ENCODE results near the gene FZR1. TPM values are rescaled to one million over a fixed set of nuclear protein-coding genes. Genes with fewer than 3 reads are reported as not detected.

The FZR1 gene
- total and polyA plus RNA-seq, 9 of the 15 experiments (the other 6 are each of a cell fraction or from before 2014, with no cell fraction given), result 0.18 to 48.0 (median 22.2) TPM

DNA sequence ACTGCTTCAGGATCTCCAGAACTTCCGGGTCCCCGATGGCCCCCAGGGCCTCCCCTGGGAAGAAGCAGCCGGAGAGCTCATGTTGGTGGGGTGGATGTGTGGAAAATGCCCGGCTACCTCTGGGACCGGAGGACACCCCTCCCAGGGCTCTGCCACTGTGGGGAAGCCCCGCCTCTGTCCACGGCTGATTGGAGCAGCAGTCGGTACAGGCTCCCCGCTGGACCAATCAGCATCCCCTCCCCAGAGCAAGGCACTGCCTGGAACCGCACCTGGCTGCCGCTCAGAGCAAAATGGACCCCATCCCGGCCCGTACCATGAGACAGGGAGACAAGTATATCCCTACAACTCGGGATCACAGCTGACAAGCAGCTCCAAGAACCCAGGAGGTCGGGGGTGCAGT lies 12.1 kb upstream of the FZR1 start (continued):
- TF ChIP-seq BACH1 (tag; IDR thresholded peaks at IDR 0.05), result no peak
- TF ChIP-seq ZNF384 (IDR thresholded peaks at IDR 0.05; ENCODE audit: low read depth, low read length), result no peak
- peak; percentile 64 for TF ChIP-seq NFYB (IDR thresholded peaks at IDR 0.05; ENCODE audit: extremely low read depth, insufficient read length)
- TF ChIP-seq, protein P1, sequence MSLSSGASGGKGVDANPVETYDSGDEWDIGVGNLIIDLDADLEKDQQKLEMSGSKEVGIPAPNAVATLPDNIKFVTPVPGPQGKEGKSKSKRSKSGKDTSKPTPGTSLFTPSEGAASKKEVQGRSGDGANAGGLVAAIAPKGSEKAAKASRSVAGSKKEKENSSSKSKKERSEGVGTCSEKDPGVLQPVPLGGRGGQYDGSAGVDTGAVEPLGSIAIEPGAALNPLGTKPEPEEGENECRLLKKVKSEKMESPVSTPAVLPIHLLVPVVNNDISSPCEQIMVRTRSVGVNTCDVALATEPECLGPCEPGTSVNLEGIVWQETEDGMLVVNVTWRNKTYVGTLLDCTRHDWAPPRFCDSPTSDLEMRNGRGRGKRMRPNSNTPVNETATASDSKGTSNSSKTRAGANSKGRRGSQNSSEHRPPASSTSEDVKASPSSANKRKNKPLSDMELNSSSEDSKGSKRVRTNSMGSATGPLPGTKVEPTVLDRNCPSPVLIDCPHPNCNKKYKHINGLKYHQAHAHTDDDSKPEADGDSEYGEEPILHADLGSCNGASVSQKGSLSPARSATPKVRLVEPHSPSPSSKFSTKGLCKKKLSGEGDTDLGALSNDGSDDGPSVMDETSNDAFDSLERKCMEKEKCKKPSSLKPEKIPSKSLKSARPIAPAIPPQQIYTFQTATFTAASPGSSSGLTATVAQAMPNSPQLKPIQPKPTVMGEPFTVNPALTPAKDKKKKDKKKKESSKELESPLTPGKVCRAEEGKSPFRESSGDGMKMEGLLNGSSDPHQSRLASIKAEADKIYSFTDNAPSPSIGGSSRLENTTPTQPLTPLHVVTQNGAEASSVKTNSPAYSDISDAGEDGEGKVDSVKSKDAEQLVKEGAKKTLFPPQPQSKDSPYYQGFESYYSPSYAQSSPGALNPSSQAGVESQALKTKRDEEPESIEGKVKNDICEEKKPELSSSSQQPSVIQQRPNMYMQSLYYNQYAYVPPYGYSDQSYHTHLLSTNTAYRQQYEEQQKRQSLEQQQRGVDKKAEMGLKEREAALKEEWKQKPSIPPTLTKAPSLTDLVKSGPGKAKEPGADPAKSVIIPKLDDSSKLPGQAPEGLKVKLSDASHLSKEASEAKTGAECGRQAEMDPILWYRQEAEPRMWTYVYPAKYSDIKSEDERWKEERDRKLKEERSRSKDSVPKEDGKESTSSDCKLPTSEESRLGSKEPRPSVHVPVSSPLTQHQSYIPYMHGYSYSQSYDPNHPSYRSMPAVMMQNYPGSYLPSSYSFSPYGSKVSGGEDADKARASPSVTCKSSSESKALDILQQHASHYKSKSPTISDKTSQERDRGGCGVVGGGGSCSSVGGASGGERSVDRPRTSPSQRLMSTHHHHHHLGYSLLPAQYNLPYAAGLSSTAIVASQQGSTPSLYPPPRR (CRISPR knock-in tag; IDR thresholded peaks at IDR 0.05; ENCODE audit: borderline replicate concordance), result no peak
- no peak for TF ChIP-seq SMARCE1 (IDR thresholded peaks at IDR 0.05)
- TF ChIP-seq, protein P2, sequence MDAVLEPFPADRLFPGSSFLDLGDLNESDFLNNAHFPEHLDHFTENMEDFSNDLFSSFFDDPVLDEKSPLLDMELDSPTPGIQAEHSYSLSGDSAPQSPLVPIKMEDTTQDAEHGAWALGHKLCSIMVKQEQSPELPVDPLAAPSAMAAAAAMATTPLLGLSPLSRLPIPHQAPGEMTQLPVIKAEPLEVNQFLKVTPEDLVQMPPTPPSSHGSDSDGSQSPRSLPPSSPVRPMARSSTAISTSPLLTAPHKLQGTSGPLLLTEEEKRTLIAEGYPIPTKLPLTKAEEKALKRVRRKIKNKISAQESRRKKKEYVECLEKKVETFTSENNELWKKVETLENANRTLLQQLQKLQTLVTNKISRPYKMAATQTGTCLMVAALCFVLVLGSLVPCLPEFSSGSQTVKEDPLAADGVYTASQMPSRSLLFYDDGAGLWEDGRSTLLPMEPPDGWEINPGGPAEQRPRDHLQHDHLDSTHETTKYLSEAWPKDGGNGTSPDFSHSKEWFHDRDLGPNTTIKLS (IDR thresholded peaks at IDR 0.05; ENCODE audit: borderline replicate concordance, low read depth), result no peak
- TF ChIP-seq RBM25 (IDR thresholded peaks at IDR 0.05; ENCODE audit: low read depth, low read length, severe bottlenecking), result peak; percentile 32
- no peak for TF ChIP-seq TGIF2 (CRISPR knock-in tag; IDR thresholded peaks at IDR 0.05)
- TF ChIP-seq, protein P3, sequence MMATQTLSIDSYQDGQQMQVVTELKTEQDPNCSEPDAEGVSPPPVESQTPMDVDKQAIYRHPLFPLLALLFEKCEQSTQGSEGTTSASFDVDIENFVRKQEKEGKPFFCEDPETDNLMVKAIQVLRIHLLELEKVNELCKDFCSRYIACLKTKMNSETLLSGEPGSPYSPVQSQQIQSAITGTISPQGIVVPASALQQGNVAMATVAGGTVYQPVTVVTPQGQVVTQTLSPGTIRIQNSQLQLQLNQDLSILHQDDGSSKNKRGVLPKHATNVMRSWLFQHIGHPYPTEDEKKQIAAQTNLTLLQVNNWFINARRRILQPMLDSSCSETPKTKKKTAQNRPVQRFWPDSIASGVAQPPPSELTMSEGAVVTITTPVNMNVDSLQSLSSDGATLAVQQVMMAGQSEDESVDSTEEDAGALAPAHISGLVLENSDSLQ (IDR thresholded peaks at IDR 0.05), result peak; percentile 96
- TF ChIP-seq, protein P4, sequence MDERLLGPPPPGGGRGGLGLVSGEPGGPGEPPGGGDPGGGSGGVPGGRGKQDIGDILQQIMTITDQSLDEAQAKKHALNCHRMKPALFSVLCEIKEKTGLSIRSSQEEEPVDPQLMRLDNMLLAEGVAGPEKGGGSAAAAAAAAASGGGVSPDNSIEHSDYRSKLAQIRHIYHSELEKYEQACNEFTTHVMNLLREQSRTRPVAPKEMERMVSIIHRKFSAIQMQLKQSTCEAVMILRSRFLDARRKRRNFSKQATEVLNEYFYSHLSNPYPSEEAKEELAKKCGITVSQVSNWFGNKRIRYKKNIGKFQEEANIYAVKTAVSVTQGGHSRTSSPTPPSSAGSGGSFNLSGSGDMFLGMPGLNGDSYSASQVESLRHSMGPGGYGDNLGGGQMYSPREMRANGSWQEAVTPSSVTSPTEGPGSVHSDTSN (CRISPR knock-in tag; IDR thresholded peaks at IDR 0.05; ENCODE audit: low read depth), result no peak
- TF ChIP-seq, protein P4 (tag; conservative IDR thresholded peaks at IDR 0.05; ENCODE audit: low read depth), result peak; percentile 61
- no peak for TF ChIP-seq ZNF830 (CRISPR knock-in tag; IDR thresholded peaks at IDR 0.05)
